ENCODE measurements around the gene FBXO45. TPM values are rescaled to one million over a fixed set of nuclear protein-coding genes. Genes with fewer than 3 reads are reported as not detected.
"Not testable (repeated sequence)": the region's sequence is repeated elsewhere in the genome, so short reads cannot be mapped to it uniquely, and the experiment has no call there.

The FBXO45 gene
- polyA plus RNA-seq, 12 donors = 12.3 to 18.7 (median 15.7) TPM; not detected in 1

DNA sequence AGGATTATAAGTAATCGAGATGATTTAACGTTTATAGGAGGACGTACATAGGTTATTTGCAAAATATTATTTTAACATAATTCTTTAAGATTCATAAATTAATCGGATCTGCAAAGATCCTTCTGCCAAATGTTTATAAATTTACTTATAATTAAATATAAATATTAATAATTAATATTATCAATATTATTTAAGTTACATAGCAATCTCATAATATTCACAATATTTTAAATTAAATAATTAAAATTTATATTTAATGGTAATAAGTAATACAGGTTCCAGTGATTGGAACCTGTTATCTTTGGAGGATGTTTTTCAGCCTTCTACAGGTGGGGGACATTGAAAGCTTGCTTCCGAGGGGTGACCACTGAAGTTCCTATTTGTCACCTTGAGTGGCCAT, 16.2 kb upstream of the FBXO45 start:
- no peak for DNase-seq

DNA sequence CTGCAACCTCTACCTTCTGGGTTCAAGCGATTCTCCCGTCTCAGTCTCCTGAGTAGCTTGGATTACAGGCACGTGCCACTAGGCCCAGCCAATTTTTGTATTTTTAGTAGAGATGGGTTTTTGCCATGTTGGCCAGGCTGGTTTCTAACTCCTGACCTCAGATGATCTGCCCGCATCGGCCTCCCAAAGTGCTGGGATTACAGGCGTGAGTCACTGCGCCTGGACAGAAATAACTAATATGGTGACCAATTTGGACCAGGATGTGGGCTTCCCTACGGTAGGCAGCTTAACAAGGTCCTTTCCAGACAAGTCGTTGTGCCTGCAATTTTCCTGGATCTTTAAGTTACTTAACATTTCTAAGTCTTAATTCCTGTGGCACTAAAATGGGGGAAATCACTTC, 14.9 kb upstream of the FBXO45 start:
- no peak for DNase-seq

DNA sequence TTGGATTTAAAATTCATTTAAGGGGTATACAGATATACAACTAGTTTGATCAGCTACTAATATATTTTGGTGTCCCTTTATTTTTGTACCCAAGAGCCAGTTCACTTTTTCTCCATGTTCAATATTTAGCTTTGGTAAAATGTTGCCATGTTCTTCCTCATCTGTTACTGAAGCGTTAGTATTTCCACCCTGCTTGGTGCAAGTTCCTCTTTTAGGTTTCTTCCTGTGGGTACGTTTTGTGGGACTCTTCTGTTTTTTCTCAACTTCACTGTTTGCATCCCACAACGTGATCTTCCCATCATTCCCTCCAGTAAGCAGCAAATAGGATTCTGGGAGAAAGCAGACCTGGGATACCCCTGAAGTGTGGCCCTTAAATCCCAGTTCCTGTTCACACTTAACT, 14.3 kb upstream of the FBXO45 start:
- DNase-seq = no peak

DNA sequence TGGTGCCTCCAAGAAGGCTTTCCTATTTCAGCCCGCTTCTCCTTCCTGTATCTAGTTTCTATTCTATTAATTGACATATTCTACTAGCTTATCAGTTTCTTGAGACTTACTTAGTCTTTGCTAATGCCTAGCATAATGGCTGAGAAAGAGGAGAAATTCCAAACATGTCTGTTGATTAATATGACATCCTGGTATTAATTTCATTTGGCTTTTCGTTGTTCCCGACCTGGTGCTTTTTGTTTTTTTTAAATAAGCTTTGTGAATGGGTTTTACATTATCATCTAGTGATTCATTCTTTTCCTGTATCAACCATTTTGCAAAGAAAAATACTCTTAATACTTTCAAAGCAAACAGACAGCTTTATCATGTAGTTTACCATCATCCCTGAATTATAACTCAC, 13.2 kb upstream of the FBXO45 start:
- no peak for DNase-seq

DNA sequence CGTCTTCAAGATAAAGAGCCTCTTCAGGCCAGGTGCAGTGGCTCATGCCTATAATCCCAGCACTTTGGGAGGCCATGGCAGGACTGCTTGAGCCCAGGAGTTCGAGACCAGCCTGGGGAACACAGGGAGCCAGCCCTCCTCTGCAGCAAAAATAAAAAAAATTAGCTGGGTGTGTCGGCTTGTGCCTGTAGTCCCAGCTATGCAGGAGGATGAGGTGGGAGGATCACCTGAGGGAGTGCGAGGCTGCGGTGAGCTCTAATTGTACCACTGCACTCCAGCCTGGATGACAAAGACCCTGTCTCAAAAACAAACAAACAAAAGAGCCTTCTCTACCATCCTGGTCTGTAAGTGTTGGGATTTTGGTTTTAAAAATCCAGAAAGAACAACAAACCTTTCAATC, 11.2 kb upstream of the FBXO45 start:
- no peak for DNase-seq

GRCh38 chr3:196558476-196558875, 10.0 kb upstream of the FBXO45 start:
- no peak for DNase-seq

DNA sequence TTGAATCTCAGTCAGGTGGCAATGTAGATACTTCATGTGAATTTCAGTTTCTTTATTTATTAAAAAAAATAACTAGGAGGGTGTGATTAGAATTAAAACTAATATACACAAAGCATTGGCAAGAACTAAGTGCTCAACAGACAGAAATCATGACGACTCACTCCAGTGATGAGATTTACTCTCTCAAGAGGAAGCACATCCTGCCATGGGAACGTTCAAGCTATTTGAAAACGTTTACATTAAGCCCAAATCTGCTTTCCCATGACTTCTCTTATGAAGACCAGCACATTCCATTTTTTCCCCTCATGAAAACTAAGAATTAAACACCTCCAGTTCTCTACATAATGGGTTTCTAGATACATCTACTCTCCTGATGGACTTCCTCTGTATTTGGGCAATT, 8.6 kb upstream of the FBXO45 start:
- no peak for DNase-seq

DNA sequence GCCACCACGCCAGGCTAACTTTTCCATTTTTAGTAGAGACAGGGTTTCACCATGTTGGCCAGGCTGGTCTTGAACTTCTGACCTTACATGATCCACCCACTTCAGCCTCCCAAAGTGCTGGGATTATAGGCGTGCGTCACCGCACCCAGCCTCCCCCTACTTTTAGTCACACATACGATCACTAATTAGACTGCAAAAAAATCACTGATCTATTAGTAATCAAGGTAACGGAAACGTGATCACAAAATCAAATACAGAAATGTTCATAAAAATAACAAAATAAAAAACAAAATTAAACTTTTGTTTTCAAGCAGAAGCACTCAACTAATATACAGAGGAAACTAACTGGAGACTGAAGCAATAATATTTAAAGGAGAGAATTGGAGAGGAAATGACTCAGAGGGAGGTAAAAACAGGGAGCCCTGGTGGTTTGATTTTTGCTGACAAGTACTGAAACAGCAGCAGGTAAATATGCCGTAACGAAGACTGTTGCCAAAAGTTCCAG, 4.7 kb upstream of the FBXO45 start:
- DNase-seq = no peak

- DNase-seq = no peak
Observed at GRCh38 chr3:196569003-196569516, 600 bp downstream of the FBXO45 start.

GRCh38 chr3:196570332-196570731, 1.9 kb downstream of the FBXO45 start:
- not testable (repeated sequence) for DNase-seq

GRCh38 chr3:196572389-196572788, 3.9 kb downstream of the FBXO45 start:
- DNase-seq = no peak

GRCh38 chr3:196585044-196585757, 16.7 kb downstream of the FBXO45 start:
- no peak for DNase-seq

DNA sequence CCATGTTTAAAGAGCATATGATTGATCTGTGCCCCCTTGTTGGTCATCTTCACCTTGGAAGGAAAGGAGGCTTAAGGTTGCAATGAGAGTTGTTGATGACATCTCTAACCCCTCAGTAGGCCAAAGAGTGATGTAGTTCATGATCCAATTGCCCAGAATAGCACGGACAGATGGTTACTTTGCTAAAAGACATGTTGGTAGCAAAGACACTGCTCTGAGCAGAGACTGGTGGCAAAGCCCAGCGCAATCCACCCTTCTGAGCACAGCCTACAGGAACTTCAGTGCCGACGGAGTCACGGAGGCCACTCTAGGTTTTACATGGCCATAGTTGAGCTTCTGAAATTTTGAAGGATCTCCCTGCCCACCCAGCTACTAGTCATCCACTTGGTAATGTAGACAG, 21.8 kb downstream of the FBXO45 start:
- no peak for DNase-seq

GRCh38 chr3:196596355-196596754, 27.9 kb downstream of the FBXO45 start:
- DNase-seq = no peak

GRCh38 chr3:196597971-196598733, 29.7 kb downstream of the FBXO45 start:
- not testable (repeated sequence) for DNase-seq

DNA sequence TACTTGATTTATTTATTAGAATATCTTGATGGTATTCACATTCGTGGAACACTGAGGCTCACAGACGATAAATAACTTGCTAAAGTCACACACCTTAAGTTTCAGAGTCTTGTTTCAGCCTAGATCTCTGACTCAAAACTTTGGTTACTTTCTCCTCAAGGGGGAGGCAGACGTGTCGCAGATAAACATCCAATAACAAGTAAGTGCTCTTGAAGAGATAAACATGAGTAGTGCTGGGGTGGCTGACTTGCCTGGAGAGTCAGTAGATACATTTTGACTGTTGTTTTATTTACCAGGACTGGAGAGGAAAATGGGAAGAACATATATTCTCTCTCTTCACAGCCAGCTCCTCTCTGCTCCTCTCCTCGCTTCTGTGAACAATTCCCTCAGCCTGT, 31.3 kb downstream of the FBXO45 start:
- no peak for DNase-seq

DNA sequence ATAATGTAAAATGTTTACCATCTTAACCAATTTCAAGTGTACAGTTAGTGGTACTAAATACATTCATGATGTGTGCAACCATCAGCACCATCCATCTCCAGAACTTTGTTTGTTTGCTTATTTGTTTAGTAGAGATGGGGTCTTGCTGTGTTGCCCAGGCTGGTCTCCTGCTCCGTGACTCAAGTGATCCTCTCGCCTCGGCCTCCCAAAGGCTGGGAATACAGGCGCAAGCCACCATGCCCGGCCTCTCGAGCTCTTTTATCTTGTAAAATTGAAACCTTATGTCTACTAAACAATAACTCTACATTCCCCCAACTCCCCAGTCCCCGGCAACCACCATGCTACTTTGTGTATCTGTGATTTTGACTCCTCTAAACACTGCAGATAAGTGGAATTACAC, 31.9 kb downstream of the FBXO45 start:
- no peak for DNase-seq

GRCh38 chr3:196602673-196603072, 34.2 kb downstream of the FBXO45 start:
- no peak for DNase-seq

DNA sequence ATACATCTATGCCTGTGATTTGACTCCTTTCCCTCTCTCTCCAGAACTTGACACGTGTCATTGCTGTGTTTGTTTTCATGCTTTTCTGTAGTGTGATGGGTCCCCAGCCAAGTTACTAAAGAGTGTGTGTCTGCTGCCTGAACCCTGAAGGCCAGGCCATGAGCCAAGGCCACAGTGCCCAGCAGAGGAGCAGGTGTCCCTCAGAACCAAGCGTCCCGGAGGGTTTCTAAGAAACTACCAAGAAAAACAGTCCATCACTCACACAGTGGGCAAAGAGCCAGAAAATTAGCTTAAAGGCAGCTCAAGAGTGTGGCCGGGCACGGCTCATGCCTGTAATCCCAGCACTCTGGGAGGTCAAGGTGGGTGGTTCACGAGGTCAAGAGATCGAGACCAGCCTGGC, 35.2 kb downstream of the FBXO45 start:
- DNase-seq = no peak

GRCh38 chr3:196604548-196604947, 36.1 kb downstream of the FBXO45 start:
- DNase-seq = no peak

GRCh38 chr3:196608693-196609092, 40.2 kb downstream of the FBXO45 start:
- no peak for DNase-seq

DNA sequence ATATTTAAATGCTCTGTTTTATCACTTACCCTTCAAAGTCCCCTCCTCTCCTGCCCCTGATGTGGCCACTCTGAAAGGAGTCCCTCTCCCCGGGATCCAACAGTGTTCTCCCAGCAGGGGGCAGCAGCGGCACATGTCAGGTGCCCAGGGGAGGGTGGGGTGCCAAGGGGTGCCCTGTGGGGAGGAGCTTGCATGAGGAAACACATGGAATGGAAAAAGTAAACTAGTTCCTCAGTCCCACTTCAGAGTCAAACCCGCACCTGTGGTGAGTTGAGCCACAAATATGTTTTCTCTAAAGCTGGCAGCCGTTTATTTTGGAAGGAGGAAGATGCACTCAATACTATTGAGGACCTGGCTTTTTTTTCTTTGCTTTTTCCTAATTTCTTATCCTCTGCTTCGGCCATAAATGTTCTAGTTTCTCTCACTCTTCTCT, 40.9 kb downstream of the FBXO45 start:
- peak; percentile 73 for DNase-seq

Data from muscle of arm (tissue), 12 donors.